OCI-M2 (cell line): ENCODE data around the gene AOPEP.

ENCODE experiments used
- DNase-seq: peaks from one replicate; lab custom pipeline; 2025; ENCODE audit not compliant: unreplicated experiment; lab: John Stamatoyannopoulos, UW

The AOPEP gene

GRCh38 chr9:95048225-95049087 lies 322.0 kb downstream of the AOPEP start:
- no peak for DNase-seq

DNA sequence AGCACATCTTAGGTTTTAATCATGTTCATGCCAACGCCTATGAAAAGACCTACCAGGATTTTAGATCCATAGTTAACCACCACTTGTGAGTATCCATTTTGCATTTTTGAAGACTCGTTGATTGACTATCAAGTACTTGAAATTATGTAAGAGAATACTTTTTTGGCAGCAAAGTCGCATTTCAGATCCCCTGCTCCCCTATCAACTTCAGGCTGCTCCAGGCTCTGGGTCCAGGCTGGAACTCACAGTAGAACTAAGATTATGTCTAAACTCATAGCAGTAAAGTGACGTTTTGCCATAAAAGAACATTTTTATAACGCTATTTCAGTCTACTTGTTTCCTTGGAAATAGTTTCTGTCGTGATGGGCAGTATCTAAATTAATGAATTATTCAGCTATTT lies 323.3 kb downstream of the AOPEP start:
- DNase-seq = no peak

DNA sequence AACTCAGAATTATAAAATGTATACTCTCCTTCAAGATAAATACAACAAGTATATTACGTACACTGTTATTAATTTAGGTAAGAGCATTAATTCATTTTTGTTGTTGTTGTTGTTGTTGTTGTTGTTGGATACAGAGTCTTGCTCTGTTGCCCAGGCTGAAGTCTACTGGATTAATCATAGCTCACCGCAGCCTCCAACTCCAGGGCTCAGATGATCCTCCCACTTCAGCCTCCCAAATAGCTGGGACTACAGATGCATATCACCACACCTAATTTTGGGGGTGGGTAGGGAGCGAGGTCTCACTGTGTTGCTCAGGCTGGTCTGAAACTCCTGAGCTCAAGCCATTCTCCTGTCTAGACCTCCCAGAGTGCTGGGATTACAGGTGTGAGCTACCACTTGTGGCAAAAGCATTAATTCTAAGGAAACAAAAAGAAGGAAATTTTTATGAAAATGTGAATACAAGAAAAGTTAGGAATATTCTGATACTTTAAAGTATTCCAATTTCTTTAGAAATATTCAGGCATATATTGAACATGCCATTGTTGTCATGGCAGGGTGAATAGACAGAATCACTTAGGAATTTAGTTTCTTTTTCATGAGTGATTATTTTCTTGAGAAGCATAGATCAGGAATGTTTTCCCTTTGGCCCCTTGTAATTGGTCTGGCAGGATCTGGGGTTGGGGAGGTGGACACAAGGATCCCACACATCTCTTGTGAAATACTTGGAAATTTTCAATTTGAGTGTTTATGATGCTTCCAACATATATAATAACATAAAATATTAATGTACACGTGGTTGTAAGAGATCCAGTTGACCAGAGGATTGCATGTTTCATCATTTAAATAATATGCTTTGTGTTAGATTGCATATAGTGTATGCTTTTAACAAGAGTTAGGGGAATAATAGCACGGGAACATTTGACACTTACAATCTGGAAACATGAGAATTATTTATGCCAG lies 327.4 kb downstream of the AOPEP start:
- no peak for DNase-seq

- no peak for DNase-seq
Observed at GRCh38 chr9:95055334-95055850, 328.9 kb downstream of the AOPEP start.

DNA sequence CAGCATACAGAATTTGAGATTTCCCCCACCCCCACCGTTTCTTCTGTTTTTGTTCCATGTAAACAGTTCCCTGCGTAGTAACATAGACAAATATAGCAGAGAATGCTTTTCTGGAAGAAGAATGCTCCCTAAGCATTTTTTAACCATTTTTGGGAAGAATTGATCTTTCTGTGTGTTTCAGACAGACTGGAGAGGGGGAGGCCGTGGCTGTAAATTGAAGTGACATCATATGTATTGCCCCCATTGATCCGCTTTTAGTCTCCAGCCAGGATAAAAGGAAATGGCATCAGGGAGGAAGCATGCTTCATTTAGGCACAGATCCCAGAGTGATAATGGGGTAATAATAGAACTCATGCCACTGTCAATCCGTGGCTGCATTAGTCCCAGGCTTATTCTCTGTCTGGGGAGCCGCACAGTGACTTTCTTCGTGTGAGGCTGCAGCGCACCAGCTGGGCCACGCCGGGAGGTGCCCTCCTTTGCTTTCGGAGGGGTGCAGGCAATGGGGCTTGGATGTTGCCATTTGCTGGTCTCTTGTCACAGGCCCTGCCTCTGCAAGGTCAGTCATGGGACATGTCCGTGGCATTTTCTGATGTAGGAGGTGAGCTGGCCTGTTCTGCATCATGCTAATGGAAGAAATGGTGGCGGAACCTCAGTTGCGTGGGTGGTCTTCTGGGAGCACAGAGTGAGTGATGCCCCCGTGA lies 329.5 kb downstream of the AOPEP start:
- no peak for DNase-seq

DNA sequence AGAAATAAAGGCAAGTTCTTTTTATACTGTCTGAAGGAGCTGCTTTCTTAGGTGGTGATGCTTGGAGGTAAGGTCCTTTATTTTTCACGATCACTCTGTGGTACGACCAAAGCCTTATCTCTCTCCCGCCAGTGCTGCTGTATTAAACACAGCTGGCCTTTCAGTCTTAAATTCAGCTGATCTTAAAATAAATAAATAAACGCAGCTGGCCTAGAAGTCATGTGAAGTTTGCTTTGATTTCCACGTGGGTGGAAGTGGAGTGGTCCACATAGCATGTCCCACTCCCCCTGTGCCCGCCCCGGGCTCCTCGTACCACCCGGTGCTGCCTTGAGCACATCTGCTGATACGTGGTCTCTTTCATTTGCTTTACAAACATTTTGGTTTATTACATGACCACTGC lies 330.6 kb downstream of the AOPEP start:
- no peak for DNase-seq

DNA sequence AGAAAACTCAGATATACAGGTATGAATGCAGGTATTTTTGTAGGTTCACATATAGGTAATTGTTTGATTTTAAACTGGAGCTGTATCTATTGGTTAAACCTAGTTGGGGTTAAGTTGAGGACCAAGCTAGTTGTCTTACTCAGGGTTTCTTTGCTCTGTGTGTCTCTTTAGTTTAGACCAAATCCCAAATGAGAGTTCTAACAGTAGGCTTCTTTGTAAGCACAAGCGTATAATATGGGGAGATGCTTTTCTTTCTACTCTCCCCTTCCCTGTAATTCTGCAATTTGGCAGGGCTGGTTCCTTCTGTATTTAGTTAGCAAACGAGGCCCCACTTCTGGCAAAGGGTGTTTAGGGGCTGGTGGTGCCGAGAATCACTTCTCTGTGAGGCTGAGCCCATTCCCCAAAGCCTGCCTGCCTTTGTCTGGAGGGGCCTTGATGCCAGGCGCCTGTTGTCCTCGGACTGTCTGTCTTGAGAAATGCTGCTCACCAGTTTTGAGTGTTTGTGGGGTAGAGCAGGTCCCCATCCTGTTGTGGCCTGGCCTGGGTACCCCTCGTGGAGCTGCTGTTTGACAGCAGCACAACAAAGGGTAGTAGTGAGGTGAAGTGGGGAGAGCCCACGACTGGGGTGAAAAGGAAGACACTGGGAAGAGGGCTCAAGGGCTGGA lies 331.8 kb downstream of the AOPEP start:
- DNase-seq = no peak

DNA sequence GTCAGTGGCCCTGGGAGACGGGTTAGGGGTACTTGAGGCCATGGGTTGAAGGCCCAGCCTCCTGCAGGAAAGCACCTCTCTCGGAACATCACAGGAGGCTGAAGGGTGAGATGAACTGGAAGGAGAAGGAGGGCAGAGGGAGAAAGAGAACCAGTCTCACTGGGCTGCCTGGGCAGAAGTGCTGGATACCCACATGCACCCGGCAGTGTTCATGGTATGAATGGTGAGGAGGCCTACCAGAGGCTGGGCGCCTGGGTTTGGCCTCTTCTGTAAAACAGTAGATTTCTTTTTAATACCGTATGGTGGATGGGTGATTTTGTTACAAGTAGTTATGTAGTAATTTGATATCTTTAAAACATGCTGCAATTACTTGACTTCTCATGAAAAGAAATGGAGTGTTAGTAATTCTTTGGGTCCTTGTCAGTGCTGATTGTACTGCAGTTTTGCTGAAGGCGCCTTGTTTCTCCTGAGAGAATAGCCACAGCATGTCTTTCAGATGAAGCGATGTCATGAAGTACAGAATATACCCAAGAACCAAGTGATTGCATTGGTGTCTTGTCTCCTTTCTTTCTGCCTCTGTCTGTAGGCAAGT lies 332.4 kb downstream of the AOPEP start:
- no peak for DNase-seq

DNA sequence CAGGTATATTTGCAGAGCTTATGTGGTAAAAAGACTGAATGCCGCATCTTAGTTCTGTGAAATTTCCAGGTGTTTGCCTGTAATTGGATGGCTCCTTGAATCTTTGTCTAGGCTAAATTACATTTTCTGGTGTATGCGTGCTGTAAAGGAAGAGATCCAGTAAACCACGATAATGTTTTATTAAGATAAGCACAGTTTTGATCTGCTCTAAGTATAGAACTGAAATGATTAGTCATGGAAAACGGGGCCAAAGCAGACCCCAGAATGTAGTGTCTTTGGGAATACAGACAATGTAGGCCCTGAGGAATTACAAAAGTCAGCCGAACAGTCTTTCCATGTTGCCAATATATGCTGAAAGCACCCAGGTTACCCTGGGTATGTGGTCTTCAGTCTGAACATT lies 333.7 kb downstream of the AOPEP start:
- no peak for DNase-seq

DNA sequence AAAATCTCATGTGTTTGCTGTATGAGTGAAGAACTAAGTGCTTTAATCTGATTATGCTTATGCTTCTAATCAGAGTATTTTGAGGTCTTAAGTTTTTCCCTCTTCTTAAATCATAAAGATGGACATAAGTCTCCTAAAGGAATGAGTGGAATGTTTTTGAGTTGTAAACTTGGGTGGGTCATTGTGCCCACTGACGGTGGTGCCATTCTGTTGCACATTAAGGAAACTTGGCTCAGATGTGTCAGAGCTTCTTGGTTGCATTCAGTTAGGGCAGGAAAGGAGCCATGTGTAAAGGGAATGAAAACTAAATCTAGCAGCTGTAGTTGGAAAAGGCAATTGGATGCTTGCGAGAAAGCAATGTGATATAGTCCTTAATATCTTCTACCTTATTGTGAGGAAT lies 334.4 kb downstream of the AOPEP start:
- DNase-seq = no peak

GRCh38 chr9:95061916-95062595 lies 335.6 kb downstream of the AOPEP start:
- DNase-seq = no peak

- no peak for DNase-seq
Observed at GRCh38 chr9:95062596-95063065, 336.1 kb downstream of the AOPEP start.

- no peak for DNase-seq
Observed at GRCh38 chr9:95063300-95063699, 336.8 kb downstream of the AOPEP start.

DNA sequence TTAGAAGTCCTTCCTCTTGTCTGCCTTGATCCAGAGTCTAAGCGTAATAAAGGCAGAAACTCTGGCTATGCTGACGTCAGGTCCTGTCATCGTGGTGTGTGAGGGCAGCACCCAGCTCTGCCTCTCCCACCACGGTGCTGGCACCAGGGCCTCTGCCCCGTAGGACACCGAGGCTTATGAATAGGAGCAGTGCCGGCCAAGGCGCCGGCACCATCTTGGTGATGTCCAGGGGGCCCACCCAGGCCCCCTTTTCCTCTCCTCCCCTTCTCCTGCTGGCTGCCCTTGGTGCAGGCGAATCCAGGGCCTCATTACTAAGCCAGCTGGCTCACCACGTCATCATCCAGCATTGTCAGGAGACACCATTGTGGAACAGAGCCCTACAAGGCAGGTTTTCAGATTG lies 338.7 kb downstream of the AOPEP start:
- no peak for DNase-seq

DNA sequence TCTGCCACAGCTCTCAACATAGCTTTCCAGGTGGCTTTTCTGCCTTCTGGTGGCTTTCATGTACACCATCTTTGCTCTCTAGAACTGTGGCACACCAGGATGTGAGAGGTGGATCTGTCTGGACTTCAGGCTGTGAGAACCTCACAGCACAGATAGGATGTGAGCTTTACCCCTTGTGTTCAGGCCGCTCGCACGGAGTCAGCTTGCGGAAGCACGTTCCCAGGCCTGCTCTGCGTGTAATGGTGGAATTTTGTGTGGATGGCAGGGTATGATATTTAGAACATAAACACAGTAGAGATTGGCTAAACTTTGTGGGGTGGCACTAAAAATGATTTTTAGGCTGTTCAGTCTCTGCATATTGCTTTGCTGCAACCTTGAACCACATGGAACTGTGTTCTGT lies 340.6 kb downstream of the AOPEP start:
- no peak for DNase-seq

DNA sequence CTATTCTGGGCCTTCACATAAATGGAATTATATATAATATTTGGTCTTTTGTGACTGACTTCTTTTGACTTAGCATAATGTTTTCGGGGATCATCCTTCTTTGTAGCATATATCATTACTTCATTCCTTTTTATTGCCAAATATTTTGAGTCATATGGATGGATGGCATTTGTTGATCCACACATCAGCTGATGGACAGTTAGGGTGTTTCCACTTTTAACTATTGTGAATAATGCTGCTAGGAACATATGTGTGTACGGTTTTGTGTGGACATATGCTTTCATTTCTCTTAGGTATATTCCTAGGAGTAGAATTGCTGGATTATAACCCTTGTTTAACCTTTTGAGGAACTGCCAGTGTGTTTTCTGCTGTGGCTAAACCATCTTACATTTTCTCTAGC lies 341.4 kb downstream of the AOPEP start:
- no peak for DNase-seq

GRCh38 chr9:95070549-95071021 lies 344.1 kb downstream of the AOPEP start:
- no peak for DNase-seq

- DNase-seq = no peak
Observed at GRCh38 chr9:95071450-95071849, 345.0 kb downstream of the AOPEP start.

DNA sequence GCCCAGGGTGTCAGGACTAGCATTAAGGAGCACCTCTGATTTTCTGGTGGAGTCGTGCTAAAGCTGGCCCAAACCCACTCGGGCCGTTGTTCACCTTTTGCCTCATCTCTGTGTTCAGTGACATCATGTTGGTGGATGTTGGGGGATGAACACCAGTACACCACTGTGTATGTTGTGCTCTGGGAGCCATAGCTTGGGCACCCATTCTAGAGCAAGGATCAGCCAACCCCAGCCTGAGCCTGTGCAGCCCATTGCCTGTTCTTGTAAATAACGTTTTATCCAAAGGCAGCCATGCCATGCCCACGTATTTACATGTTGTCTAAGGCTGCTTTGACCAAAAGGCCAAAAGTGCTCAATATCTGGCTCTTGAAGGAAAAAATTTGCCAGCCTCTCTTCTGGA lies 345.4 kb downstream of the AOPEP start:
- no peak for DNase-seq
